ENCODE measurements around the gene LTA. TPM values are rescaled to one million over a fixed set of nuclear protein-coding genes. Genes with fewer than 3 reads are reported as not detected.
A peak's percentile ranks its signal among the peaks of the same experiment; 100 is the strongest.

LTA gene
- total RNA-seq, 2 experiments from 2014 or later = 15.2 to 16.7 TPM

- Mint-ChIP-seq H3K4me3 (peak overlapping the region; percentile 97), H3K4me1 (peaks cover 67% of the 10 kb centered on the region), H3K27me3 (peaks cover 2% of the 10 kb centered on the region), H3K27ac (peak overlapping the region; percentile 58), H3K9me3 (no peaks in the 10 kb centered on the region), H3K36me3 (peaks cover 61% of the 10 kb centered on the region)
- DNase-seq (no peak), ATAC-seq (ENCODE audit: low read depth) (no peak)
- POLR2A ChIA-PET = interaction anchor here (10.7 to 16.0 kb wide), 3 partner anchors 10 to 20 kb away, joined by 87 to 481 read pairs (median 101); partner anchors contain the start of genes LST1, LTA and NCR3
Observed at GRCh38 chr6:31578184-31579118, 6.4 kb downstream of the LTA start.

- Mint-ChIP-seq H3K36me3 (peaks cover 61% of the 10 kb centered on the region), H3K27me3 (no peaks in the 10 kb centered on the region), H3K4me1 (peaks cover 69% of the 10 kb centered on the region), H3K27ac (peak overlapping the region; percentile 99), H3K9me3 (no peaks in the 10 kb centered on the region), H3K4me3 (peak overlapping the region; percentile 97)
- no peak for ATAC-seq (ENCODE audit: low read depth)
- no peak for DNase-seq
- POLR2A ChIA-PET = interaction anchor here (10.7 to 16.0 kb wide), 3 partner anchors 11 to 21 kb away, joined by 87 to 481 read pairs (median 101); partner anchors contain the start of genes LST1, LTA and NCR3
Observed at GRCh38 chr6:31579119-31579505, 7.0 kb downstream of the LTA start.

- no peak for DNase-seq
- Mint-ChIP-seq H3K27ac (peak overlapping the region; percentile 99), H3K9me3 (no peaks in the 10 kb centered on the region), H3K4me3 (peak overlapping the region; percentile 97), H3K36me3 (peaks cover 61% of the 10 kb centered on the region), H3K4me1 (peaks cover 68% of the 10 kb centered on the region), H3K27me3 (no peaks in the 10 kb centered on the region)
- ATAC-seq (ENCODE audit: low read depth) = no peak
- POLR2A ChIA-PET = interaction anchor here (0.9 to 16.0 kb wide), 11 partner anchors 7 to 235 kb away, joined by 3 to 481 read pairs (median 13); partner anchors contain the start of genes ATP6V1G2, DDX39B, HSPA1A and HSPA1L
Observed at GRCh38 chr6:31579546-31580437, 7.7 kb downstream of the LTA start.

DNA sequence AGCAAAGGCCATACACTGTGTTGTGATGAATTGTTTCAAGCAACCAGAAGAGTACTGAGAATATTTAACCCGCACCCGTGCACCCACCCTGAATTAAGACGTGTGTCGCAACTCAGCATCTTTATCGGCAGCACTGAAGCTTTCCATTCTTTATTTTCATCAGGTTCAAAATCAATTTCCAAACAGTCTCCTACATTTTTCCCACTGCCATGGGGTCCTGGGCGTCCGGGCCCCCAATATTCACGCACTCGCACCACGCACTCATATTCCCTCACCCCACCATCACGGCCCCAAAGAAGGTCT lies 8.3 kb downstream of the LTA start:
- DNase-seq (no peak), ATAC-seq (ENCODE audit: low read depth) (no peak)
- POLR2A ChIA-PET = interaction anchor here (0.9 to 16.0 kb wide), 11 partner anchors 7 to 235 kb away, joined by 3 to 481 read pairs (median 13); partner anchors contain the start of genes ATP6V1G2, DDX39B, HSPA1A and HSPA1L
- H3K9me3 Mint-ChIP-seq = no peaks in the 10 kb centered on the region
- H3K4me1 Mint-ChIP-seq = peaks cover 67% of the 10 kb centered on the region
- peaks cover 61% of the 10 kb centered on the region for H3K36me3 Mint-ChIP-seq
- peak overlapping the region; percentile 99 for H3K27ac Mint-ChIP-seq
- peak overlapping the region; percentile 97 for H3K4me3 Mint-ChIP-seq
- no peaks in the 10 kb centered on the region for H3K27me3 Mint-ChIP-seq

DNA sequence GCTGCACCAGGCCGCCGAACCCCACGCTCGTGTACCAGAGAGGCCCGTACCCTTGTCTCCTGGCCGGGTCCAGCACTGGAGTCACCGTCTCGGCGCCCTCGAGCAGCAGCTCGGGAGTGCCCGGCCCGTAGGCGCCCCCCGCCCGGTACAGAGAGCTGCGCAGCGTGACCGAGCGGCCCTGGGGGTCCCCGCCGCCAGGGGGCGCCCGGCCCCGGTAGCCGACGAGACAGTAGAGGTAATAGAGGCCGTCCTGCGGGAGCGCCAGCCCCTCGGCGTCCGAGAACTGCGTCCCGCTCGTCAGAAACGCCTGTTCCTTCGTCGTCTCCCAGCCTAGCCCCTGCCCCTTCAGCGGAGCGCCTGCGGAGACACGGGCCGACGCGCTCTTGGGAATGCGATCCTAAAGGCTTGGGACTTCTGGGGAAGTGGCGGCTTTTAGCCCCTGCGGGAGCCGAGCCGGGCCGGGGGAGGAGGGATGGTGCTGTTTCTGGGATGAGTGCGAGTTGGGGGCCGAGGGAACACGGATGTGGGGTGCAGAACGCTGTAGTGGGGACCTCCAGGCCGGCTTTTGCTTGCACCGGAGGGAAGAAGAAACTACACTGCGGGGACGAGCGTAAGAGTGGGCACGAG lies 8.8 kb downstream of the LTA start:
- H3K9me3 Mint-ChIP-seq = no peaks in the 10 kb centered on the region
- peak; percentile 97 for DNase-seq
- ATAC-seq (ENCODE audit: low read depth) = peak; percentile 74
- H3K4me1 Mint-ChIP-seq = peaks cover 67% of the 10 kb centered on the region
- peaks cover 55% of the 10 kb centered on the region for H3K36me3 Mint-ChIP-seq
- POLR2A ChIA-PET = interaction anchor here (0.9 to 16.0 kb wide), 14 partner anchors 8 to 234 kb away, joined by 3 to 481 read pairs (median 10); partner anchors contain the start of genes ATP6V1G2, CLIC1, DDX39B and HSPA1A
- peak overlapping the region; percentile 97 for H3K4me3 Mint-ChIP-seq
- peak overlapping the region; percentile 99 for H3K27ac Mint-ChIP-seq
- H3K27me3 Mint-ChIP-seq = no peaks in the 10 kb centered on the region

DNA sequence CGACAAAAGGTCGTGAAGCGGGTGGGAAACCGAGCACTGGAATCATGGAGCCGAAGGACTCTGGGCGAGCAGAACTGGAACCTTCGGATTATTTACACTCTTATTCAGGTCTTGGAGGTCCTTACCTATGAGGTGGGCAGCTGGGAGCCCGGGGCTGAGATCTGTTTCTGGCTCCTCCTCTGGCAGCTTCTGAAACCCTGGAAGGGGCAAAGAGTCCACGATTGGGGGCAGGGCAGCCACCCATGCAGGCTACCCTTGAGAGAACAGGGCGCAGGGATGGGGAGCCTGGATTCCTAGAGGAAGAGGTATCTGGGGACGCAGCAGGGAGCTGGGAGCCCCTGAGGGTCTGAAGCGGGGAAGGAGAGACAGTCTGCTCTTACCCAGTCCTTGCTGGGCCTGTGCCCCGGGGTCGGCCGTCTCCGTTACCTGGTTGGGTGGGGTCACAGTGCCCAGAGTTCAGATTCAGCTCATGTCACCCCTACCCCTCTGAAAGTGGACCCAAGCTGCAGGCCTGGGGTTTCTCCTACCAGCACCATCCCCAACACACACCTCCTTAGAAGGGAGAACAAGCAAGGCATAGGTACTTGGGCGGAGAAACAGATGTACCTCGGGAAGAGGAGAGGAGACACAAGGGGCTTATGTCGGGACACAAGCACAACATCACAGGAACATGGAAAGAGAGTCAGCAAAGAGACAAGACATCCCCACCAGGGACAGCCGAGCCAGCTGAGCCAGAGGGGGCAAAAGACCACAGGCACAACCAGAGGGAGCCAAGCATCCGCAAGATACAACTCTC lies 9.5 kb downstream of the LTA start:
- Mint-ChIP-seq H3K4me1 (peaks cover 67% of the 10 kb centered on the region), H3K27me3 (no peaks in the 10 kb centered on the region), H3K9me3 (no peaks in the 10 kb centered on the region), H3K4me3 (peak overlapping the region; percentile 97), H3K27ac (peak overlapping the region; percentile 99), H3K36me3 (peaks cover 48% of the 10 kb centered on the region)
- POLR2A ChIA-PET = interaction anchor here (0.8 to 16.0 kb wide), 19 partner anchors 7 to 967 kb away, joined by 3 to 481 read pairs (median 6); partner anchors contain the start of genes ATP6V1G2, BAG6, CLIC1 and DDX39B
- no peak for ATAC-seq (ENCODE audit: low read depth)
- no peak for DNase-seq

- peak within 1 kb of the TSS; percentile 97 for H3K4me3 Mint-ChIP-seq
- H3K4me1 Mint-ChIP-seq = peaks cover 67% of the 10 kb centered on the region
- H3K27me3 Mint-ChIP-seq = no peaks in the 10 kb centered on the region
- peak; percentile 67 for DNase-seq
- peaks cover 44% of the 10 kb centered on the region for H3K36me3 Mint-ChIP-seq
- peak within 1 kb of the TSS; percentile 99 for H3K27ac Mint-ChIP-seq
- no peaks in the 10 kb centered on the region for H3K9me3 Mint-ChIP-seq
- POLR2A ChIA-PET = interaction anchor here (0.8 to 16.0 kb wide), 20 partner anchors 7 to 967 kb away, joined by 3 to 481 read pairs (median 6); partner anchors contain the start of genes ATP6V1G2, BAG6, CLIC1 and DDX39B
- peak; percentile 28 for ATAC-seq (ENCODE audit: low read depth)
Observed at GRCh38 chr6:31582230-31582643, 10.1 kb downstream of the LTA start, which contains the start of gene LTB. LTB (minus strand) TSS chr6:31582424; CDS start chr6:31582417, 7 bp downstream.

DNA sequence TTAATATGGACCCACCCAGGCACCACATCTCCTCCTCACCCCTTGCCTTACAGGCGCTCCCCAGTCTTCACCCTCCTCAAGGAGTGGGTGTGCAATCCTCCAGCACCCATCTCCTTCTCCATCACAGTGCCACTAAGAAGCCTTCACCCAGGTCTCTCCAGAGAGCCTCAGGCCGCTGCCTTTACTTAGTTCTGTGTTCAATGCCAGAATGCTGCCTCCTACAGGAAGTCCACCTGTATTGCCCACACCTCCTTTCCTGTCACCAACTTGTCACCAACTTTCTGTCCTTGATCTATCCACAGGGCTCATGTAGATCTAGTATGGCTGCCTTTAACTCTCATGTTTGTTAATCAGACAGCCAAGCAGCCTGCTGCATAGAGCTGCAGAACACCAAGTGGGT lies 13.4 kb downstream of the LTA start:
- Mint-ChIP-seq H3K4me1 (peaks cover 65% of the 10 kb centered on the region), H3K36me3 (peaks cover 41% of the 10 kb centered on the region), H3K27ac (peak overlapping the region; percentile 99), H3K9me3 (no peaks in the 10 kb centered on the region), H3K27me3 (no peaks in the 10 kb centered on the region), H3K4me3 (peak overlapping the region; percentile 95)
- no peak for DNase-seq
- POLR2A ChIA-PET = interaction anchor here (1.0 to 16.0 kb wide), 8 partner anchors 5 to 44 kb away, joined by 3 to 481 read pairs (median 9); partner anchors contain the start of genes DDX39B, LST1, LTA and LTB
- ATAC-seq (ENCODE audit: low read depth) = peak; percentile 34

- peak; percentile 5 for ATAC-seq (ENCODE audit: low read depth)
- peak within 1 kb of the TSS; percentile 99 for H3K27ac Mint-ChIP-seq
- POLR2A ChIA-PET = interaction anchor here (1.0 to 16.0 kb wide), 9 partner anchors 6 to 91 kb away, joined by 3 to 481 read pairs (median 5); partner anchors contain the start of genes DDX39B, LST1, LTB and NCR3
- peaks cover 69% of the 10 kb centered on the region for H3K4me1 Mint-ChIP-seq
- no peaks in the 10 kb centered on the region for H3K27me3 Mint-ChIP-seq
- H3K4me3 Mint-ChIP-seq = peak within 1 kb of the TSS; percentile 95
- no peak for DNase-seq
- no peaks in the 10 kb centered on the region for H3K9me3 Mint-ChIP-seq
- H3K36me3 Mint-ChIP-seq = peaks cover 39% of the 10 kb centered on the region
Observed at GRCh38 chr6:31586008-31586407, 13.9 kb downstream of the LTA start, which contains the start of gene LST1. LST1 (plus strand) TSS chr6:31586277; CDS start chr6:31587300, 1,023 bp downstream.

DNA sequence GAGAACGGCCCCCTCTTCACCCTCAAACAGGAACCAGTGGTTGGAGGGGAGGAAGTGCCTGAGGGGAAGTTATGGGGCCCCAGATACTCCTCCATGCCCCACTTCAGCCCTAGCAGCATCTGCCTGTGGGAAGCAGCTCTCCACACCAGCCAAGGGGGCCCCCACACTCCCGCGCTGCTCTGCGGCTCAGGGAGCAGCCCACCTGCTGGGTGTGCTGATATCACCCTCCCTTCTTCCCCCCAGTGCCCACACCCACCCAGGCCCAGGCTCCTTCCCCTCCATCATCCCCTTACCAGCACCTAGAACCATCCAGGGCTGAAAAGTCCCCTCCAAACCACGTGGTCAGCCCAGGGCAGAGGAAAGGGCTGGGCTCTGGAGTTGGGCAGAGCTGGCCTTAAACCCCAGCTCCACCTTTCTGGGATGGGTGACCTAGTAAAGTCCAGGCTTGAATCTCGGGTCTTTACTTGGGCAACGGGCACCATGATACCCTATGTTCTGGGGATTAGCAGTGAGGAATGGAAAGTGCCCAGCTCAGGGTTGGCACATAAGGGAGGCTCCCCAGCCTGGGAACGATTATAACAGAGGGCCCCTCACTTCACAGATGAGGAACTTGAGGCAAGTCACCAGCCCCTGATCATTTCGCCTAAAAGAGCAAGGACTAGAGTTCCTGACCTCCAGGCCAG lies 14.7 kb downstream of the LTA start:
- peak overlapping the region; percentile 99 for H3K27ac Mint-ChIP-seq
- peaks cover 35% of the 10 kb centered on the region for H3K36me3 Mint-ChIP-seq
- H3K27me3 Mint-ChIP-seq = no peaks in the 10 kb centered on the region

More for the DNA sequence above, 14.7 kb downstream of the LTA start:
- DNase-seq (peak; percentile 58), ATAC-seq (ENCODE audit: low read depth) (peak; percentile 37)
- no peaks in the 10 kb centered on the region for H3K9me3 Mint-ChIP-seq
- peaks cover 76% of the 10 kb centered on the region for H3K4me1 Mint-ChIP-seq
- POLR2A ChIA-PET = interaction anchor here (0.9 to 16.0 kb wide), 8 partner anchors 6 to 92 kb away, joined by 3 to 481 read pairs (median 4); partner anchors contain the start of genes DDX39B, LST1, LTB and NCR3
- peak overlapping the region; percentile 95 for H3K4me3 Mint-ChIP-seq
